ENCODE measurements around the gene PCLO.

DNA sequence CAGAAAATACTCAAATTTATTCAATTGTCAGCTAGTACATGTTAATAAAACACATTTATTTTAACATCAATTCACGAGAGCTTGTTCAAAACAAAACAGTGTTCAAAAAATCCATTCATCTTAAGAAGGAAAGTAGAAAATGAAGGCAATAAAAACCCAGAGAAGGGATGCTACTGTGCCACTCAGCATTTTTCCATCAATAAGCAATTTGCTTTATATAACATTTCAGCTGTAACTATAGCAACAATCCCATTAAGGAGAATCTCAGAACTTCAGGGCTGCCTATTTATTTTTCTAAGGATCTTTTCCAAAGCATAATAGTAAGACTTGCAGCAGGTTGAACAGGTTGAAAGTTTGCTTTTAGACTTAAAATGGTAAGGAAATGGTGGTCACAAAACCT, 190.5 kb downstream of the PCLO start:
- no peak for TF ChIP-seq CTCF (IDR thresholded peaks at IDR 0.05)
- no peak for TF ChIP-seq SOX15 (CRISPR knock-in tag; IDR thresholded peaks at IDR 0.05)
- TF ChIP-seq, protein P1, sequence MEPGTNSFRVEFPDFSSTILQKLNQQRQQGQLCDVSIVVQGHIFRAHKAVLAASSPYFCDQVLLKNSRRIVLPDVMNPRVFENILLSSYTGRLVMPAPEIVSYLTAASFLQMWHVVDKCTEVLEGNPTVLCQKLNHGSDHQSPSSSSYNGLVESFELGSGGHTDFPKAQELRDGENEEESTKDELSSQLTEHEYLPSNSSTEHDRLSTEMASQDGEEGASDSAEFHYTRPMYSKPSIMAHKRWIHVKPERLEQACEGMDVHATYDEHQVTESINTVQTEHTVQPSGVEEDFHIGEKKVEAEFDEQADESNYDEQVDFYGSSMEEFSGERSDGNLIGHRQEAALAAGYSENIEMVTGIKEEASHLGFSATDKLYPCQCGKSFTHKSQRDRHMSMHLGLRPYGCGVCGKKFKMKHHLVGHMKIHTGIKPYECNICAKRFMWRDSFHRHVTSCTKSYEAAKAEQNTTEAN (CRISPR knock-in tag; IDR thresholded peaks at IDR 0.05), result no peak
- no peak for TF ChIP-seq TCF7 (CRISPR knock-in tag; IDR thresholded peaks at IDR 0.05; ENCODE audit: low read depth)
- no peak for TF ChIP-seq ZNF396 (CRISPR knock-in tag; IDR thresholded peaks at IDR 0.05; ENCODE audit: borderline replicate concordance)

All from WTC11 (cell line).